Liver (tissue), 3 donors: ENCODE data around the gene SIGLEC6.
"Not testable (repeated sequence)": the region's sequence is repeated elsewhere in the genome, so short reads cannot be mapped to it uniquely, and the experiment has no call there.

ENCODE experiments used
- CTCF ChIP-seq: fragments of 150-350 bp; IDR thresholded peaks from 2 replicates; pipeline ENCODE4 v1.5.1; 2017; ENCODE audit warnings: improper control_type of control experiment, low read depth, low read length; ENCODE audit not compliant: missing input control
- GABPA ChIP-seq, 2 donors: IDR thresholded peaks in 1 of 2; conservative IDR thresholded peaks in 1 of 2; 2 replicates each; pipeline ENCODE4 v1.6.1; 2016; ENCODE audit warnings: antibody characterized with exemption in 2 of 2, mild to moderate bottlenecking in 1 of 2, moderate library complexity in 1 of 2
- JUND ChIP-seq, 2 donors: IDR thresholded peaks; 2 replicates each; pipeline ENCODE4 v1.6.1; 2016; ENCODE audit warnings: antibody characterized with exemption in 2 of 2
- RAD21 ChIP-seq, 2 donors: IDR thresholded peaks; 2 replicates each; pipeline ENCODE4 v1.6.1; 2016; ENCODE audit warnings: antibody characterized with exemption in 2 of 2, mild to moderate bottlenecking in 2 of 2
- REST ChIP-seq: IDR thresholded peaks from 2 replicates; pipeline ENCODE4 v1.6.1; 2016; ENCODE audit warnings: antibody characterized with exemption, mild to moderate bottlenecking
- YY1 ChIP-seq: IDR thresholded peaks from 2 replicates; pipeline ENCODE4 v1.6.1; 2016; ENCODE audit warnings: antibody characterized with exemption, mild to moderate bottlenecking
- donor health status: healthy.
- donor health status: healthy.

DNA sequence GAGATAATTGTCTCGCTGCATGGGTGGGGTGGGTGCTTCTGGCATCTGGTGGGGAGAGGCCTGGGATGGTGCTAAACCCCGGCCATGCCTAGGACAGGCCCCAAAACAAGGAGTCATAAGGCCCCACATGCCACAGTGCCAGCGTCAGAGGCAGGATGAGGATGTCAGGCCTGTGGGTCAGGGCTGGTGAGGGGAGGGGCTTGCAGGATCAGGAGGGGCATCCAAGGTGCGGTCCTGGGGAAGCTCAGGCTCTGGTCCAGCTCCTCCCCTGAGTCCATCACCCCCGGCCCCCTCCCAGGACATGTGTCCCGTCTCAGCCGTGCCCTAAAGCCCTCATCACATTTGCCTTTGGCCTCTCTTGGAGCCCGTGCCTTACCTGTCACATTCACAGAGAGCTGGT is 30.5 kb downstream of the SIGLEC6 start:
- not testable (repeated sequence) for TF ChIP-seq CTCF; YY1; GABPA (IDR thresholded peaks at IDR 0.05 in 1 of 2, conservative IDR thresholded peaks at IDR 0.05 in 1 of 2); RAD21 (IDR thresholded peaks at IDR 0.05); JUND (IDR thresholded peaks at IDR 0.05); REST
